GM23338 (cell line): ENCODE data around the gene GTF2F1. TPM values are rescaled to one million over a fixed set of nuclear protein-coding genes. Genes with fewer than 3 reads are reported as not detected.

ENCODE experiments used
- ATAC-seq: fragments of 200-7000 bp; cut with Tn5 transposase; 3 replicates; pipeline ENCODE4 v1.9.1; 2020
- DNase-seq: peaks from one replicate; pipeline ENCODE4 v3.0.0-alpha.2; 2015; ENCODE audit warnings: low spot score
- H2AFZ ChIP-seq: fragments of 200-600 bp; sonication (generic); 2 replicates; pipeline ENCODE4 v1.8.0; 2016; ENCODE audit warnings: antibody characterized with exemption, mild to moderate bottlenecking, moderate library complexity
- H3F3A ChIP-seq: fragments of 200-600 bp; sonication (generic); replicated peaks from 2 replicates; pipeline ENCODE4 v1.8.0; 2017; ENCODE audit warnings: antibody characterized with exemption, mixed run types, low read depth
- H3K27ac ChIP-seq: fragments of 200-600 bp; sonication (generic); 2 replicates; pipeline ENCODE4 v1.6.1; 2016; ENCODE audit warnings: low read depth
- H3K27me3 ChIP-seq: fragments of 200-600 bp; sonication (generic); 2 replicates; pipeline ENCODE4 v1.8.0; 2016; ENCODE audit warnings: mild to moderate bottlenecking, mixed run types, moderate library complexity; ENCODE audit not compliant: insufficient read depth
- H3K36me3 ChIP-seq: fragments of 200-600 bp; sonication (generic); 2 replicates; pipeline ENCODE4 v1.8.0; 2016; ENCODE audit warnings: mild to moderate bottlenecking; ENCODE audit not compliant: insufficient read depth
- H3K4me1 ChIP-seq: fragments of 200-600 bp; sonication (generic); 2 replicates; pipeline ENCODE4 v1.8.0; 2016; ENCODE audit warnings: mild to moderate bottlenecking, moderate library complexity; ENCODE audit not compliant: insufficient read depth
- H3K4me2 ChIP-seq: fragments of 200-600 bp; sonication (generic); 2 replicates; pipeline ENCODE4 v1.7.1; 2017; ENCODE audit warnings: mixed run types
- H3K4me3 ChIP-seq: fragments of 200-600 bp; sonication (generic); 2 replicates; pipeline ENCODE4 v1.6.1; 2016; ENCODE audit warnings: mixed run types
- H3K79me2 ChIP-seq: fragments of 200-600 bp; sonication (generic); replicated peaks from 2 replicates; pipeline ENCODE4 v1.8.0; 2017; ENCODE audit warnings: mild to moderate bottlenecking; ENCODE audit not compliant: insufficient read depth
- H3K9me2 ChIP-seq: fragments of 200-600 bp; sonication (generic); 2 replicates; pipeline ENCODE4 v1.8.0; 2017; ENCODE audit not compliant: insufficient read depth
- H4K20me1 ChIP-seq: fragments of 200-600 bp; sonication (generic); replicated peaks from 2 replicates; pipeline ENCODE4 v1.8.0; 2017; ENCODE audit warnings: mild to moderate bottlenecking; ENCODE audit not compliant: insufficient read depth
- H3K27ac Mint-ChIP-seq: 2 replicates; pipeline ENCODE4 v1.8.0; 2020; ENCODE audit warnings: inconsistent platforms, mild to moderate bottlenecking, moderate library complexity, mixed read lengths
- H3K27me3 Mint-ChIP-seq: 3 replicates; pipeline ENCODE4 v1.8.0; 2022; ENCODE audit warnings: low read depth, mild to moderate bottlenecking, moderate library complexity, mixed read lengths, inconsistent platforms; ENCODE audit not compliant: insufficient read depth, poor library complexity
- H3K36me3 Mint-ChIP-seq: 3 replicates; pipeline ENCODE4 v1.8.0; 2021; ENCODE audit warnings: low read depth, mild to moderate bottlenecking, inconsistent platforms, moderate library complexity, mixed read lengths
- H3K4me1 Mint-ChIP-seq: 3 replicates; pipeline ENCODE4 v1.8.0; 2020; ENCODE audit warnings: mild to moderate bottlenecking, inconsistent platforms, mixed read lengths
- H3K4me3 Mint-ChIP-seq: 3 replicates; pipeline ENCODE4 v1.8.0; 2021; ENCODE audit warnings: moderate library complexity, mild to moderate bottlenecking, inconsistent platforms, mixed read lengths
- H3K9me3 Mint-ChIP-seq: 3 replicates; pipeline ENCODE4 v1.8.0; 2020; ENCODE audit warnings: moderate library complexity, mild to moderate bottlenecking, inconsistent platforms, mixed read lengths
- CREB1 ChIP-seq: fragments of 250-450 bp; sonication (Bioruptor Pico); IDR thresholded peaks from 2 replicates; pipeline ENCODE4 v1.5.0; 2020; ENCODE audit warnings: low read depth, mild to moderate bottlenecking, moderate library complexity
- EZH2 ChIP-seq: fragments of 200-600 bp; sonication (generic); IDR thresholded peaks from one replicate; pipeline ENCODE4 v1.8.0; 2017; ENCODE audit warnings: antibody characterized with exemption, mild to moderate bottlenecking, low read depth; ENCODE audit not compliant: unreplicated experiment
- EZH2phosphoT487 ChIP-seq: fragments of 200-600 bp; sonication (generic); IDR thresholded peaks from one replicate; pipeline ENCODE4 v1.8.1; 2018; ENCODE audit warnings: antibody characterized with exemption; ENCODE audit not compliant: unreplicated experiment
- JUNB ChIP-seq: IDR thresholded peaks from one replicate; pipeline ENCODE4 v1.6.1; 2016; ENCODE audit warnings: antibody characterized with exemption; ENCODE audit not compliant: unreplicated experiment
- POLR2AphosphoS5 ChIP-seq: IDR thresholded peaks from 2 replicates; pipeline ENCODE4 v1.6.1; 2016; ENCODE audit warnings: antibody characterized with exemption, low read depth
- REST ChIP-seq: IDR thresholded peaks from one replicate; pipeline ENCODE4 v1.6.1; 2018; ENCODE audit warnings: antibody characterized with exemption; ENCODE audit not compliant: unreplicated experiment
- STAT1 ChIP-seq: IDR thresholded peaks from one replicate; pipeline ENCODE4 v1.6.1; 2016; ENCODE audit warnings: antibody characterized with exemption; ENCODE audit not compliant: unreplicated experiment
- ZNF331 ChIP-seq: fragments of 250-450 bp; sonication (Bioruptor Pico); IDR thresholded peaks from 2 replicates; pipeline ENCODE4 v1.5.0; 2020; ENCODE audit warnings: low read depth, mild to moderate bottlenecking, moderate library complexity
- ZNF462 ChIP-seq: fragments of 250-450 bp; sonication (Bioruptor Pico); IDR thresholded peaks from 2 replicates; pipeline ENCODE4 v1.5.0; 2020; ENCODE audit warnings: mild to moderate bottlenecking, moderate library complexity
- polyA plus RNA-seq: library from polyadenylated mRNA; unstranded; fragments of >200 nt; fragmentation: Nextera tagmentation; extraction: Ambion mirVana; gene quantifications from 2 replicates; pipeline ENCODE4 v1.2.1, GENCODE V29; 2016
- total RNA-seq: library from RNA; depleted of rRNA; stranded (reverse); fragments of >200 nt; shearing (Covaris generic); gene quantifications from 2 replicates; pipeline ENCODE4 v1.2.3, GENCODE V29; 2014
- TF ChIP-seq, protein P1 (sequence below): IDR thresholded peaks from 2 replicates; pipeline ENCODE4 v1.6.1; 2016; ENCODE audit warnings: antibody characterized with exemption

Gene GTF2F1
- total and polyA plus RNA-seq, 2 experiments from 2014 or later, result 62.1 to 65.5 TPM

DNA sequence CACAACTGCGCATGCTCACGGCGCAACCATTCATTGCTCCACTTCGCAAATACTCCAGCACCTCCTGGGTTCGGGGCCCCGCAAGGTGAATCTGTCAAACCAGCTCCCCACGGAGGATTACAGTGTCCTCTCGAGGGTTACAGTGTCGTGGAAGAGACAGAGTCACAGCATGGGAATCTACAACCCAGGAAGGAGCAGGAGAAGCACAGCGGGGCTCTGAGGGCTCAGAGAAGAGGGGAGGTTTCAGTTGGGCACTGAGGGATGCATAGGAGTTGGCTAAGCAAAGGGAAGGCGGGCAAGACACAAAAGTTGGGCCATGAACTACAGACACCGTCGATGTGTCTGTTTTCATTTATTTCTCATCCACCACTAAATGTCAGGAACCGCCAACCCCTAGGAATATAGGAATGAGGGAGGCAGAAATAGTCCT lies 1.0 kb upstream of the GTF2F1 start:
- TF ChIP-seq REST, result no peak
- TF ChIP-seq POLR2AphosphoS5, result no peak
- TF ChIP-seq ZNF462 (CRISPR knock-in tag), result no peak
- TF ChIP-seq, protein P1, sequence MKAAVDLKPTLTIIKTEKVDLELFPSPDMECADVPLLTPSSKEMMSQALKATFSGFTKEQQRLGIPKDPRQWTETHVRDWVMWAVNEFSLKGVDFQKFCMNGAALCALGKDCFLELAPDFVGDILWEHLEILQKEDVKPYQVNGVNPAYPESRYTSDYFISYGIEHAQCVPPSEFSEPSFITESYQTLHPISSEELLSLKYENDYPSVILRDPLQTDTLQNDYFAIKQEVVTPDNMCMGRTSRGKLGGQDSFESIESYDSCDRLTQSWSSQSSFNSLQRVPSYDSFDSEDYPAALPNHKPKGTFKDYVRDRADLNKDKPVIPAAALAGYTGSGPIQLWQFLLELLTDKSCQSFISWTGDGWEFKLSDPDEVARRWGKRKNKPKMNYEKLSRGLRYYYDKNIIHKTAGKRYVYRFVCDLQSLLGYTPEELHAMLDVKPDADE, result no peak
- TF ChIP-seq CREB1, result no peak
- TF ChIP-seq ZNF331 (CRISPR knock-in tag), result no peak
- TF ChIP-seq JUNB, result no peak
- TF ChIP-seq STAT1, result no peak
- no peak for TF ChIP-seq EZH2phosphoT487
- TF ChIP-seq EZH2, result no peak
- Histone ChIP-seq H4K20me1 (no peaks in the 10 kb centered on the region; the same call in 1 of the 2 replicates), H3K9me2 (no peaks in the 10 kb centered on the region), H3K27me3 (no peaks in the 10 kb centered on the region), H3K4me1 (peaks cover 7% of the 10 kb centered on the region; the same call in 1 of the 2 replicates), H3K4me3 (peak overlapping the region; percentile 99), H3K36me3 (peaks cover 6% of the 10 kb centered on the region; the same call in 1 of the 2 replicates), H3K27ac (peak overlapping the region; percentile 95), H2AFZ (peak overlapping the region; percentile 86), H3K4me2 (peak overlapping the region; percentile 99), H3F3A (peaks cover 6% of the 10 kb centered on the region; the same call in 1 of the 2 replicates), H3K79me2 (peaks cover 20% of the 10 kb centered on the region)
- peaks cover 11% of the 10 kb centered on the region for H3K27me3 Mint-ChIP-seq
- ATAC-seq (peak; percentile 4), DNase-seq (no peak)
- H3K36me3 Mint-ChIP-seq, result peaks cover 14% of the 10 kb centered on the region
- peaks cover 18% of the 10 kb centered on the region for H3K4me1 Mint-ChIP-seq
- H3K4me3 Mint-ChIP-seq, result peak overlapping the region; percentile 97
- peak overlapping the region; percentile 99 for H3K27ac Mint-ChIP-seq
- H3K9me3 Mint-ChIP-seq, result no peaks in the 10 kb centered on the region; the same call in 2 of the 3 replicates
